SK-N-SH treated with all-trans-retinoic acid at 6 μM for 48 hours (cell line): ENCODE measurements around the gene CDH20.

ENCODE experiments used
- BACH2 ChIP-seq: fragments of 250-450 bp; sonication (Bioruptor Pico); IDR thresholded peaks from 2 replicates; pipeline ENCODE4 v1.9.0; 2021; ENCODE audit warnings: mild to moderate bottlenecking, borderline replicate concordance
- ISL1 ChIP-seq: fragments of 250-450 bp; sonication (Bioruptor Pico); IDR thresholded peaks from 2 replicates; pipeline ENCODE4 v2.1.2; 2022; ENCODE audit warnings: mild to moderate bottlenecking, moderate library complexity
- RARB ChIP-seq: fragments of 250-450 bp; sonication (Bioruptor Pico); IDR thresholded peaks from 2 replicates; pipeline ENCODE4 v1.8.0; 2021; ENCODE audit warnings: mild to moderate bottlenecking, moderate library complexity
- ZC3H10 ChIP-seq: fragments of 250-450 bp; sonication (Bioruptor Pico); IDR thresholded peaks from 2 replicates; pipeline ENCODE4 v1.5.1; 2021; ENCODE audit warnings: mild to moderate bottlenecking, moderate library complexity
- ZNF565 ChIP-seq: fragments of 450-650 bp; formaldehyde crosslinking; conservative IDR thresholded peaks from 2 replicates; pipeline ENCODE4 v1.5.0; 2020; ENCODE audit warnings: low read depth, mild to moderate bottlenecking, moderate library complexity
- ZNF8 ChIP-seq: fragments of 450-650 bp; formaldehyde crosslinking; IDR thresholded peaks from 2 replicates; pipeline ENCODE4 v1.5.0; 2020; ENCODE audit warnings: mild to moderate bottlenecking, moderate library complexity
- TF ChIP-seq, protein P1 (sequence below): fragments of 250-450 bp; sonication (Bioruptor Pico); IDR thresholded peaks from 2 replicates; pipeline ENCODE4 v1.8.0; 2020; ENCODE audit warnings: mild to moderate bottlenecking, moderate library complexity, borderline replicate concordance
- TF ChIP-seq, protein P2 (sequence below): fragments of 250-450 bp; sonication (Bioruptor Pico); IDR thresholded peaks from 2 replicates; pipeline ENCODE4 v1.5.0; 2020; ENCODE audit warnings: mild to moderate bottlenecking, moderate library complexity

DNA sequence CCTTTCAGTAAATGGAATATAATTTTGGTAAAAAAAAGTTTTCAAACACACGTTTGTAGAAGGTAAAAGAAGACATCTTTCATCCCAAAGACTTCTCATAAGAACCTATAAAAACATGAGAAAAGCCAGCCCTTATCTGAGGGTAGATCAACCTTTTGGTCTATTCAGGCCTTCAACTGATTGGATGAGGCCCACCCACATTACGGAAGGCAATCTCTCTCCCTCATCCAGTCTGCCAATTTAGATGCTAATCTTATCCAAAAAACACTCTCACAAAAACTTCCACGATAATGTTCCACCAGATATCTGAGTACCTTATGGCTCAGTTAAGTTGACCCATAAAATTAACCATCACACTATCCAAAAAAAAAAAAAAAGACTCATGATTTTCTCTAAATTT lies 2.2 kb upstream of the CDH20 start:
- TF ChIP-seq, protein P1, sequence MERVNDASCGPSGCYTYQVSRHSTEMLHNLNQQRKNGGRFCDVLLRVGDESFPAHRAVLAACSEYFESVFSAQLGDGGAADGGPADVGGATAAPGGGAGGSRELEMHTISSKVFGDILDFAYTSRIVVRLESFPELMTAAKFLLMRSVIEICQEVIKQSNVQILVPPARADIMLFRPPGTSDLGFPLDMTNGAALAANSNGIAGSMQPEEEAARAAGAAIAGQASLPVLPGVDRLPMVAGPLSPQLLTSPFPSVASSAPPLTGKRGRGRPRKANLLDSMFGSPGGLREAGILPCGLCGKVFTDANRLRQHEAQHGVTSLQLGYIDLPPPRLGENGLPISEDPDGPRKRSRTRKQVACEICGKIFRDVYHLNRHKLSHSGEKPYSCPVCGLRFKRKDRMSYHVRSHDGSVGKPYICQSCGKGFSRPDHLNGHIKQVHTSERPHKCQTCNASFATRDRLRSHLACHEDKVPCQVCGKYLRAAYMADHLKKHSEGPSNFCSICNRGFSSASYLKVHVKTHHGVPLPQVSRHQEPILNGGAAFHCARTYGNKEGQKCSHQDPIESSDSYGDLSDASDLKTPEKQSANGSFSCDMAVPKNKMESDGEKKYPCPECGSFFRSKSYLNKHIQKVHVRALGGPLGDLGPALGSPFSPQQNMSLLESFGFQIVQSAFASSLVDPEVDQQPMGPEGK (CRISPR knock-in tag): no peak
- TF ChIP-seq BACH2 (CRISPR knock-in tag) (no peak), ISL1 (no peak), ZC3H10 (CRISPR knock-in tag) (no peak), ZNF565 (no peak), ZNF8 (no peak), RARB (no peak)
- TF ChIP-seq, protein P2, sequence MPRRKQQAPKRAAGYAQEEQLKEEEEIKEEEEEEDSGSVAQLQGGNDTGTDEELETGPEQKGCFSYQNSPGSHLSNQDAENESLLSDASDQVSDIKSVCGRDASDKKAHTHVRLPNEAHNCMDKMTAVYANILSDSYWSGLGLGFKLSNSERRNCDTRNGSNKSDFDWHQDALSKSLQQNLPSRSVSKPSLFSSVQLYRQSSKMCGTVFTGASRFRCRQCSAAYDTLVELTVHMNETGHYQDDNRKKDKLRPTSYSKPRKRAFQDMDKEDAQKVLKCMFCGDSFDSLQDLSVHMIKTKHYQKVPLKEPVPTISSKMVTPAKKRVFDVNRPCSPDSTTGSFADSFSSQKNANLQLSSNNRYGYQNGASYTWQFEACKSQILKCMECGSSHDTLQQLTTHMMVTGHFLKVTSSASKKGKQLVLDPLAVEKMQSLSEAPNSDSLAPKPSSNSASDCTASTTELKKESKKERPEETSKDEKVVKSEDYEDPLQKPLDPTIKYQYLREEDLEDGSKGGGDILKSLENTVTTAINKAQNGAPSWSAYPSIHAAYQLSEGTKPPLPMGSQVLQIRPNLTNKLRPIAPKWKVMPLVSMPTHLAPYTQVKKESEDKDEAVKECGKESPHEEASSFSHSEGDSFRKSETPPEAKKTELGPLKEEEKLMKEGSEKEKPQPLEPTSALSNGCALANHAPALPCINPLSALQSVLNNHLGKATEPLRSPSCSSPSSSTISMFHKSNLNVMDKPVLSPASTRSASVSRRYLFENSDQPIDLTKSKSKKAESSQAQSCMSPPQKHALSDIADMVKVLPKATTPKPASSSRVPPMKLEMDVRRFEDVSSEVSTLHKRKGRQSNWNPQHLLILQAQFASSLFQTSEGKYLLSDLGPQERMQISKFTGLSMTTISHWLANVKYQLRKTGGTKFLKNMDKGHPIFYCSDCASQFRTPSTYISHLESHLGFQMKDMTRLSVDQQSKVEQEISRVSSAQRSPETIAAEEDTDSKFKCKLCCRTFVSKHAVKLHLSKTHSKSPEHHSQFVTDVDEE: no peak
